Left ventricle myocardium inferior (tissue), 1 donor: ENCODE measurements around the gene HCRT. TPM values are rescaled to one million over a fixed set of nuclear protein-coding genes. Genes with fewer than 3 reads are reported as not detected.

Experiments used
- DNase-seq: peaks from one replicate; pipeline ENCODE4 v3.0.0-alpha.2; 2020
- H3K27ac ChIP-seq: fragments of 200-600 bp; replicated peaks from 2 replicates; pipeline ENCODE4 v1.8.0; 2021
- H3K27me3 ChIP-seq: fragments of 200-600 bp; 2 replicates; pipeline ENCODE4 v1.8.0; 2021; ENCODE audit warnings: low read depth
- H3K36me3 ChIP-seq: fragments of 200-600 bp; 2 replicates; pipeline ENCODE4 v1.8.0; 2021
- H3K4me1 ChIP-seq: fragments of 200-600 bp; 2 replicates; pipeline ENCODE4 v1.8.0; 2021
- H3K4me3 ChIP-seq: fragments of 200-600 bp; 2 replicates; pipeline ENCODE4 v1.8.0; 2021; ENCODE audit warnings: mild to moderate bottlenecking, moderate library complexity
- H3K9me3 ChIP-seq: fragments of 200-600 bp; replicated peaks from 2 replicates; pipeline ENCODE4 v1.8.0; 2021
- CTCF ChIP-seq: fragments of 200-600 bp; IDR thresholded peaks from 2 replicates; pipeline ENCODE4 v1.8.0; 2021; ENCODE audit warnings: antibody characterized with exemption, mild to moderate bottlenecking, borderline replicate concordance
- intact Hi-C: fragments of 100-400 bp; cut with micrococcal nuclease; formaldehyde crosslinking; loops from one replicate; pipeline ENCODE4 v1.11.0; 2022
- total RNA-seq: library from RNA; stranded (reverse); fragmentation: NEBNext Ultra II Directional; extraction: Animal tissue kit (Norgen Biotek cat#: 25700); gene quantifications from one replicate; pipeline ENCODE4 v1.2.1, GENCODE V29; 2021
- donor health status: DM: no; HTN: yes; CAD: no; lungs with severe emphysema.

Gene HCRT
- total RNA-seq, 1 donor from 2014 or later, result not detected

- DNase-seq, result no peak
- Histone ChIP-seq H3K36me3 (no peaks in the 10 kb centered on the region), H3K4me3 (no peak overlapping the region), H3K4me1 (peaks cover 37% of the 10 kb centered on the region), H3K27ac (no peak overlapping the region), H3K27me3 (peaks cover 34% of the 10 kb centered on the region), H3K9me3 (no peaks in the 10 kb centered on the region)
- intact Hi-C loops, result no loop called here
- TF ChIP-seq CTCF, result no peak
Measured at GRCh38 chr17:42179335-42179734, 5.9 kb downstream of the HCRT start.

GRCh38 chr17:42178817-42179216, 6.4 kb downstream of the HCRT start:
- no peak for TF ChIP-seq CTCF
- intact Hi-C loops, result no loop called here

GRCh38 chr17:42177684-42178083, 7.6 kb downstream of the HCRT start:
- no peak for DNase-seq
- H3K9me3 ChIP-seq, result no peaks in the 10 kb centered on the region
- H3K36me3 ChIP-seq, result no peaks in the 10 kb centered on the region
- TF ChIP-seq CTCF, result no peak
- intact Hi-C loops, result no loop called here
- H3K27me3 ChIP-seq, result peaks cover 34% of the 10 kb centered on the region
- H3K4me3 ChIP-seq, result no peak overlapping the region
- H3K4me1 ChIP-seq, result peaks cover 25% of the 10 kb centered on the region
- H3K27ac ChIP-seq, result no peak overlapping the region

More at GRCh38 chr17:42178817-42179216, 6.4 kb downstream of the HCRT start:
- peaks cover 35% of the 10 kb centered on the region for H3K4me1 ChIP-seq
- H3K27ac ChIP-seq, result no peak overlapping the region
- H3K27me3 ChIP-seq, result peaks cover 34% of the 10 kb centered on the region
- H3K9me3 ChIP-seq, result no peaks in the 10 kb centered on the region
- no peak for DNase-seq
- H3K36me3 ChIP-seq, result no peaks in the 10 kb centered on the region
- H3K4me3 ChIP-seq, result no peak overlapping the region

- Histone ChIP-seq H3K36me3 (no peaks in the 10 kb centered on the region), H3K27me3 (peaks cover 3% of the 10 kb centered on the region), H3K27ac (no peak overlapping the region), H3K4me1 (no peaks in the 10 kb centered on the region), H3K9me3 (no peaks in the 10 kb centered on the region), H3K4me3 (no peak overlapping the region)
- intact Hi-C loops, result no loop called here
- no peak for TF ChIP-seq CTCF
- DNase-seq, result no peak
Measured at GRCh38 chr17:42174126-42174783, 11.0 kb downstream of the HCRT start.

- no peaks in the 10 kb centered on the region for H3K36me3 ChIP-seq
- no peak overlapping the region for H3K4me3 ChIP-seq
- DNase-seq, result no peak
- TF ChIP-seq CTCF, result peak; percentile 21
- no peaks in the 10 kb centered on the region for H3K27me3 ChIP-seq
- intact Hi-C loops, result no loop called here
- no peaks in the 10 kb centered on the region for H3K9me3 ChIP-seq
- peak overlapping the region; percentile 25 for H3K27ac ChIP-seq
- no peaks in the 10 kb centered on the region for H3K4me1 ChIP-seq
Measured at GRCh38 chr17:42171831-42172230, 13.4 kb downstream of the HCRT start.
